Measurements from ENCODE around the gene ALG9. TPM values are rescaled to one million over a fixed set of nuclear protein-coding genes. Genes with fewer than 3 reads are reported as not detected.

The ALG9 gene
- total RNA-seq, 1 donor = 49.7 TPM

DNA sequence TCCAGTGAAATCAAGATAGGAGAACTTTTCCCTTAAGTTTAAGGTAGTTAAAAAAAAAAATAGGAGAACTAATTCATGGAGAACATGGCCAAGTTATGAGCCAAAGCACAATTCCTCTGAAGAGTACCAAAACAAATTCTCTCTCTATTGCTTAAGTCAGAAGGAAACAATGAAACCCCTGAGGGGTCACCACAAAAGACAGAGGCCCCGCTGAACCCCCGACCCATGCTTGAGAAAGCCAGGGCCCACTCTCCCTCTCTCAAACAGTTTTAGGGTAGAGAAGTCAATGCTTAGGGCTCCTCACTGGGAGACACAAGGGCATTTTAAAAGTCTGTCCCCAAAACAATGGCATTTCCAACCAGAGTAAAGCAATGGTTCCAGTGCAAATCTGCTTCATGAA, 132.1 kb downstream of the ALG9 start:
- DNase-seq (ENCODE audit: low read depth) = no peak
- no peak overlapping the region for H3K4me3 ChIP-seq (ENCODE audit: low read depth, low read length)
- TF ChIP-seq, protein P1, sequence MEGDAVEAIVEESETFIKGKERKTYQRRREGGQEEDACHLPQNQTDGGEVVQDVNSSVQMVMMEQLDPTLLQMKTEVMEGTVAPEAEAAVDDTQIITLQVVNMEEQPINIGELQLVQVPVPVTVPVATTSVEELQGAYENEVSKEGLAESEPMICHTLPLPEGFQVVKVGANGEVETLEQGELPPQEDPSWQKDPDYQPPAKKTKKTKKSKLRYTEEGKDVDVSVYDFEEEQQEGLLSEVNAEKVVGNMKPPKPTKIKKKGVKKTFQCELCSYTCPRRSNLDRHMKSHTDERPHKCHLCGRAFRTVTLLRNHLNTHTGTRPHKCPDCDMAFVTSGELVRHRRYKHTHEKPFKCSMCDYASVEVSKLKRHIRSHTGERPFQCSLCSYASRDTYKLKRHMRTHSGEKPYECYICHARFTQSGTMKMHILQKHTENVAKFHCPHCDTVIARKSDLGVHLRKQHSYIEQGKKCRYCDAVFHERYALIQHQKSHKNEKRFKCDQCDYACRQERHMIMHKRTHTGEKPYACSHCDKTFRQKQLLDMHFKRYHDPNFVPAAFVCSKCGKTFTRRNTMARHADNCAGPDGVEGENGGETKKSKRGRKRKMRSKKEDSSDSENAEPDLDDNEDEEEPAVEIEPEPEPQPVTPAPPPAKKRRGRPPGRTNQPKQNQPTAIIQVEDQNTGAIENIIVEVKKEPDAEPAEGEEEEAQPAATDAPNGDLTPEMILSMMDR (IDR thresholded peaks at IDR 0.05; ENCODE audit: insufficient read depth, low read depth, low read length) = no peak

DNA sequence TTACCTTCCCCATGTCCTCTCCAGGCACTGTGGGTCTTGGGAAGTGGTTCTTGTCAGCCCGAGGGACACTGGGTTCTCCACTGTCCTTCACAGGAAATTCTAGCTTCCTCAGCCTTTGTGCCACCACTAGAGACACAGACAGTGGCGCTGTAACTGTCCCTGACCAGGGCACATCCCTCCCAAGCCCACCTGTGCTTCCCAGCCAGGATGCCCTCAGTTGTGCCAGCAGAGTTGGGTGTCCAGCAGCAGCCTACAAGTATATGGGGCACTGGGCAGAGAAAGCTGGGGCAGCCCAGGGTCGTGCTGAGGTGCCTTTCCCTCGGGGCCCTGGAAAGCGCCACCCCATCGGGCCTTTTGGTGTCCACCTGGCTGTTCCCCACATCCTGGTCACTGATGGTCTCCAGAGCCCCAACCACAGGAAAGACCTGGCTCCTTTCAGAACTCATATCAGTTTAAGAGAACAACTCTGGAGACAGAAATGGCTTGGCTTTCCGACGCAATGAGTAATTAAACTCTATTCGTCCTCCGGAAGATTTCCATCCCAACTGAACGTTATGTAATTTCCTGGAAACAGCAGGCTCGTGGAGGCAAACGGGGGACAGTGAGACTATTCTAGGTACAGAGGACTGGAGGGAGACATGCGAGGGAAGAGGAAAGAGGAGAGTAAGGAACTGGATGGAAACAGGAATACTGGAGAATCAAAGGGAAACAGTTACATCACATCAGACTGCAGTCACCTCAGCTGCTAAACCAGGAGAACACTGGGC, 133.8 kb downstream of the ALG9 start:
- H3K4me3 ChIP-seq (ENCODE audit: low read depth, low read length) = no peak overlapping the region
- DNase-seq (ENCODE audit: low read depth) = no peak
- TF ChIP-seq, protein P1 (IDR thresholded peaks at IDR 0.05; ENCODE audit: insufficient read depth, low read depth, low read length) = no peak

DNA sequence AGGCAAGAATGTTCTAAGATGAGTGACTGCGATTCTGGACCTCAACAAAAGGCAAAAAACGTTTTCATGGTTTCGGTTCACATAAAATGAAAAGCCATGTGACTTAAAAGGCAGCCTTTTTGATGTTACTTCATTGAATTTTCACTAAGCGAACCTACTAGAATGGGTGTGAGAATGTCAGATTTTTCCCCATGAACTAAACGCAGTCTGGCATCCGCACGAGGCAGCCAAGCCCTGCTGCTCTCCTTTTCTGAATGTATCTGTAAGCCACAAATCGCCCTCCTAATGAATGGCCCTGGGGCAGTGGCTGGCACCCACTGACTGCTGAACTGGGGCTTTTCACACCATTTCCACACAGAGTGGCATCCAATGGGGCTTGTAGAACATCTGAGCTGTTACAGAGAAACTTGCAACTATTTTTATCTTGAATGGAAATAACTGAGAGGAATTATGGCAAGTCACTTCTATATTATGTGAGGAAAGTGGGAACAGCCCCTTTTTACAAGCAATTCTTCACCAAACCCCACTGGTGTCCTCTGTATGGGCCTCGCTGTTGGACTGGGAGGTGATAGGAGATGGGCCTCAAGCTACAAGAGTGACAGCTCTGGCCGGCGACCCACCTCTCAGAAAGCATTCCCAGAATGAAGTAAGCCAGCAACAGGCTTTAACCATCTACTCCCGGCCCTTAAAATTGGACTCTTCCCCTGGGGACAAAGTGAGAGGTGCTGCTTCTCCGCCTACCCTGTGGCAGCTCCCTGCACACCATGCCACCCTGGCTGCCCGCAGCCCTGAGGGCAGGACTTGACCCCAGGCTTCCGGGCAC, 134.5 kb downstream of the ALG9 start:
- no peak for DNase-seq (ENCODE audit: low read depth)
- H3K4me3 ChIP-seq (ENCODE audit: low read depth, low read length) = no peak overlapping the region
- TF ChIP-seq, protein P1 (IDR thresholded peaks at IDR 0.05; ENCODE audit: insufficient read depth, low read depth, low read length) = no peak

Small RNA genes within 50 kb of the gene (small RNA-seq; reads per million reads assigned to genes)
- gene GNG5P3 (not detected), gene RPL37AP8 (not detected)

Other genes starting within 250 kb of the ALG9 start
- 25.1 and 38.9 TPM in 2 replicates for gene PPP2R1B, start 105.2 kb downstream of the ALG9 start, total RNA-seq
- 2.3 and 4.3 TPM in 2 replicates for gene FDXACB1, start 7.6 kb upstream of the ALG9 start, total RNA-seq
- 4.3 and 7.7 TPM in 2 replicates for gene CFAP68, start 8.0 kb upstream of the ALG9 start, total RNA-seq
- 11.0 and 20.7 TPM in 2 replicates for gene CRYAB, start 40.2 kb upstream of the ALG9 start, total RNA-seq
- 0.43 and 0.64 TPM in 2 replicates for gene HSPB2, start 41.2 kb upstream of the ALG9 start, total RNA-seq
- gene C11orf52, start 47.3 kb upstream of the ALG9 start, total RNA-seq = 0.32 and 0.86 TPM in 2 replicates
- 27.1 and 30.2 TPM in 2 replicates for gene DIXDC1, start 65.8 kb upstream of the ALG9 start, total RNA-seq
- gene DLAT, start 153.8 kb upstream of the ALG9 start, total RNA-seq = 49.6 and 56.6 TPM in 2 replicates
- gene PIH1D2, start 202.4 kb upstream of the ALG9 start, total RNA-seq = 1.3 and 2.6 TPM in 2 replicates
- gene NKAPD1, start 202.7 kb upstream of the ALG9 start, total RNA-seq = 20.6 and 30.7 TPM in 2 replicates
- gene TIMM8B, start 215.2 kb upstream of the ALG9 start, total RNA-seq = 57.0 and 64.3 TPM in 2 replicates
- gene SDHD, start 215.3 kb upstream of the ALG9 start, total RNA-seq = 121 and 140 TPM in 2 replicates